T-helper 2 cell treated with Interferon-gamma antibody and Interleukin-4, amounts not matched to agents 100 ng/mL and 5 ng/mL, for 36 hours (primary cell): ENCODE results near the gene OR4E1. TPM values are rescaled to one million over a fixed set of nuclear protein-coding genes. Genes with fewer than 3 reads are reported as not detected.

Source experiments
- intact Hi-C: fragments of 100-400 bp; cut with micrococcal nuclease; formaldehyde crosslinking; loops from one replicate; pipeline ENCODE4 v1.15.1; 2023
- total RNA-seq: library from RNA; stranded (reverse); gene quantifications from 2 replicates; pipeline ENCODE4 v1.2.3, GENCODE V29; 2022

OR4E1 gene
- total RNA-seq, 1 donor from 2014 or later = not detected

DNA sequence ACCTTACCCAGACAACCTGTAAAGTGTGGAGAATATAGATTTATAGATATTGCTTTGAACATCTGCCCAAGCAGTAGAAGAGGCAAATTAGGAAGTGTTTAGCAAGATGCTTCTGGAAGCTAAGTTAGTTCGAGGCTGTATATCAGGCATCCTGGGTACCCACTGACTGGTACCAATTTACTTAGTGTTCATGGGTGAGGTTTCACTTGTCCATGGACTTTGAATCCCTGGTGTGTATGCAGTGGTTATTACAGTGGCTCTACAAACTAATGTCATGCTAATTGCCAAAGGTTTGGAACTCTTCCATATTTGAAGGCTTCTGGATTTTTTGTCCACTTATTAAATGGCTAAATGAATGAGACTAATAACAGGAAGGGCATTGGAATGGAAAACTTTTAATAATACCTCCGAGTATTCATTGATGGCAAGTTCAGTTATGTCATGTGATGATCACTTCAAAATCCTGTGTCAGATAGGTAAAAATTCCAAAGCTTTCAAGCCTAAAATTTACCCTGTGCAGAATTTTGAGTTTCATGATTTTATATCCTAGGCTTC, 20.2 kb downstream of the OR4E1 start, which contains the start of gene OR4E2:
OR4E2 (plus strand) TSS at position 505 of the 555 bp plus-strand sequence. CDS start 11,248 bp downstream, outside the sequence.
- intact Hi-C loops = no loop called here

- intact Hi-C loops = no loop called here
Observed at GRCh38 chr14:21652209-21652808, 21.3 kb downstream of the OR4E1 start.

GRCh38 chr14:21647380-21647779, 26.2 kb downstream of the OR4E1 start:
- intact Hi-C loops = no loop called here

- intact Hi-C loops = no loop called here
Observed at GRCh38 chr14:21643407-21643806, 30.2 kb downstream of the OR4E1 start.

DNA sequence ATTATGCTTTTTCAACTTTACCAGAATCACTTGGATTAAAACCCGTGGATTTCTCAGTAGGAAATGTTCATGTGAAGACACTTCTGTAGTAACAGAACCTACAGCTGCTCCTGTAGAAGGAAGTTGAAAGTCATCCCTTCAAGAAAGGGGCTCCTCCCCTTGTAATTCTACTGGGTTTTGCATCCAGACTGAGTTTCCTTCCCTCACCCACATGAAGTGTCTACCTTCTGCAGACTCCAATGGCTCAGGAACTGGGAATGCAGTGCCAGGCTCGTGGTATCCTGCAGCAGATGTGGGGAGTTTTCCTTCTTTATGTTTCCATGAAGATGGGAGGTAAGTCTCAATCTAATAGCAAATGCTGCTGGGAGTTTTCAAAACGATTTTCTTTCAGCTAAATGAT, 30.9 kb downstream of the OR4E1 start:
- intact Hi-C loops = no loop called here

DNA sequence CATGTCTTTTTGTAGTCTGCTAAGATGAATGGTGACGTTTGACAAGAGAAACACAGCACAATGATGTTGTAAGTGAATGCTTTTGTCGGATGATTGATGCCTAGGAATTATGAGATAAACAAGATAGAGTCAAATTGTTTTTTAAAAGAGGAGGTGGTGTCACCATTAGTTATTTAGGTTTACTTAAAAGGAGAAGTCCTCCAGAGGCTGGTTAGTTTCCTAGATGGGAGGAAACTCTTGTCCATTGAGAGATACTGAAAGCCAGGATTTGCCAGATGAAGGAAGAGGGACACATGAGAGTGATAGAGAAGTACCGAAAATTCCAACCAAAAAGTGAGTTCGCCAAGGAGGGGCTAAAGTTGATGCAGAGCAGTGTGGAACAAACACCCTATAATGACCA, 38.8 kb downstream of the OR4E1 start, which contains the start of gene OR10G2:
OR10G2 (minus strand) TSS at position 101 of the 400 bp plus-strand sequence; CDS start at position 3, 98 bp downstream.
- intact Hi-C loops = loop anchor here (5.0 kb wide), 1 partner anchor 1537 kb away; no protein-coding TSS in a partner anchor

DNA sequence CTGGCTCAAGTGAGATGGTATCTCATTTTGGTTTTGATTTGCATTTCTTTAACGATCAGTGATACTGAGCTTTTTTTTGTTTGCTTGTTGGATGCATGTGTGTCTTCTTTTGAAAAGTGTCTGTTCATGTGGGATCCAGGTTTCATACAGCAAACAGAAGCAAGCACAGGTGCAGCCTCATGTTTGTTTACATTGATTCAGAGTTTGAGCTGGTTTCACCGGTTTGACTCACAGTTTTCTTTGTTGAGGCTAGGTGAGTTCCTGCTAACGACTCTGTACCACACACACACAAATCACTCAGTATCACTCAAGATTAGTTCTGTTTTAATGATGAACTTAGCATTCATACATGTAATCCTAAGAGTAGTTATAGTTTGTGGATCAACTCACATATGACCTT, 42.5 kb downstream of the OR4E1 start:
- intact Hi-C loops = loop anchor here (5.0 kb wide), 1 partner anchor 1541 kb away; no protein-coding TSS in a partner anchor

DNA sequence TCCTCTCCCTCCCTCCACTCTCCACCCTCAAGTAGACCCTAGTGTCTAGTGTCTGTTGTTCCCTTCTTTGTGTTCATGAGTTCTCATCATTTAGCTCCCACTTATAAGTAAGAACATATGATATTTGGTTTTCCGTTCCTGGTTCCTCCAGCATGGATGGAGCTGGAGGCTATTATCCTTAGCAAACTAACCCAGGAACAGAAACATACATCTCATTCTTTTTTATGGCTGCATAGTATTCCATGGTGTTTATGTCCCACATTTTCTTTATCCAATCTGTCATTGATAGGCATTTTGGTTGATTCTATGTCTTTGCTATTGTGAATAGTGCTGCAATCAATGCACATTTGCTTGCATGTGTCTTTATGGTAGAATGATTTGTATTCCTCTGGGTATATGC, 43.1 kb downstream of the OR4E1 start:
- intact Hi-C loops = loop anchor here (5.0 kb wide), 1 partner anchor 1542 kb away; no protein-coding TSS in a partner anchor

GRCh38 chr14:21626491-21627230, 47.0 kb downstream of the OR4E1 start:
- intact Hi-C loops = no loop called here

Other genes starting within 250 kb of the OR4E1 start
- 129 and 136 TPM in 2 replicates for gene CHD8, start 217.7 kb downstream of the OR4E1 start, total RNA-seq
- 26.3 and 28.2 TPM in 2 replicates for gene RAB2B, start 196.9 kb downstream of the OR4E1 start, total RNA-seq
- gene TOX4, start 196.6 kb downstream of the OR4E1 start, total RNA-seq = 72.4 and 73.3 TPM in 2 replicates
- gene METTL3, start 162.5 kb downstream of the OR4E1 start, total RNA-seq = 73.2 and 76.5 TPM in 2 replicates
- 2.1 and 2.2 TPM in 2 replicates for gene SALL2, start 147.5 kb downstream of the OR4E1 start, total RNA-seq
- gene OR10G3, start 93.7 kb downstream of the OR4E1 start, total RNA-seq = not detected in 2 replicates
- not detected in 2 replicates for gene OR10G2, start 38.9 kb downstream of the OR4E1 start, total RNA-seq
- gene OR4E2, start 20.0 kb downstream of the OR4E1 start, total RNA-seq = not detected in 2 replicates